Measurements from ENCODE around the gene ASB13. TPM values are rescaled to one million over a fixed set of nuclear protein-coding genes. Genes with fewer than 3 reads are reported as not detected.
A peak's percentile ranks its signal among the peaks of the same experiment; 100 is the strongest.

ASB13 gene
- total and polyA plus RNA-seq, 2 of the 13 experiments (the other 11 are each of a cell fraction or from before 2014, with no cell fraction given) = 9.3 to 15.4 TPM

DNA sequence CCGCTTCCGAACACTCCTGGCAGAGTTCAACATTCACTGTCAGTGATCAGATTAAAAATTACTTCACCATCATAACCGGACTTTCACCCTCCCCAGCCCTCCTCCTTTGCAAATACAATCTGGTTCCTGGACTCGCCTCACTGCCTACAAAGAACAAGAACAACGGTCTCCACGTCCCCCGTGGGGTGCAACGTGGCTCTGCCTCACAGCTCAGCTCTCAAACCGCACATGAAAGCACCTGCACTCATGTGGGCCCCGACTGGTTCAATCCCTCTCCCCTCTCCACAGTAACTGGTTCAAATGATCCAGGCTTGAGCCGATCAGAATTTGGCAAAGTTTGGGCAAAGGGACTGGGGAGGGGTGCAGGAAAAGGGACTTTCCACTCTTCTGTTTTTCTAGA, 21.0 kb downstream of the ASB13 start:
- in situ Hi-C loops (cut with HindIII; ENCODE audit: extremely low pct_ligation_motif_present, low pct_unique_long_range_greater_than_20kb) = no loop called here
- H3K27ac ChIP-seq (ENCODE audit: extremely low read length, insufficient read depth, low read length) = no peak overlapping the region

More for the DNA sequence above, 21.0 kb downstream of the ASB13 start:
- no peaks in the 10 kb centered on the region for H3K27me3 ChIP-seq (ENCODE audit: control insufficient read depth in 1 of 2, insufficient read depth in 2 of 2, low read length in 2 of 2)
- CTCF ChIA-PET (ENCODE audit: low intra/inter-chr PET ratio, low total read pairs) = no interaction called here
- H3K79me2 ChIP-seq (ENCODE audit: insufficient read depth, low read length) = no peaks in the 10 kb centered on the region
- H3K4me2 ChIP-seq (ENCODE audit: low read depth, low read length) = no peak overlapping the region
- DNase-seq (ENCODE audit: low spot score) (no peak), ATAC-seq (peak; percentile 65), FAIRE-seq (no peak)
- POLR2A ChIA-PET = no interaction called here
- no peaks in the 10 kb centered on the region for H4K20me1 ChIP-seq (ENCODE audit: insufficient read depth, low read length)
- TF ChIP-seq NR3C1 (CRISPR knock-in tag; IDR thresholded peaks at IDR 0.05) (no peak), SALL1 (CRISPR knock-in tag; IDR thresholded peaks at IDR 0.05) (peak; percentile 55; the same call in 1 of the 2 replicates), MYNN (CRISPR knock-in tag; IDR thresholded peaks at IDR 0.05; ENCODE audit: low read depth) (no peak), ZNF33B (CRISPR knock-in tag; IDR thresholded peaks at IDR 0.05) (no peak), ZNF660 (CRISPR knock-in tag; IDR thresholded peaks at IDR 0.05; ENCODE audit: borderline replicate concordance, low read depth) (no peak)
- TF ChIP-seq, protein P1, sequence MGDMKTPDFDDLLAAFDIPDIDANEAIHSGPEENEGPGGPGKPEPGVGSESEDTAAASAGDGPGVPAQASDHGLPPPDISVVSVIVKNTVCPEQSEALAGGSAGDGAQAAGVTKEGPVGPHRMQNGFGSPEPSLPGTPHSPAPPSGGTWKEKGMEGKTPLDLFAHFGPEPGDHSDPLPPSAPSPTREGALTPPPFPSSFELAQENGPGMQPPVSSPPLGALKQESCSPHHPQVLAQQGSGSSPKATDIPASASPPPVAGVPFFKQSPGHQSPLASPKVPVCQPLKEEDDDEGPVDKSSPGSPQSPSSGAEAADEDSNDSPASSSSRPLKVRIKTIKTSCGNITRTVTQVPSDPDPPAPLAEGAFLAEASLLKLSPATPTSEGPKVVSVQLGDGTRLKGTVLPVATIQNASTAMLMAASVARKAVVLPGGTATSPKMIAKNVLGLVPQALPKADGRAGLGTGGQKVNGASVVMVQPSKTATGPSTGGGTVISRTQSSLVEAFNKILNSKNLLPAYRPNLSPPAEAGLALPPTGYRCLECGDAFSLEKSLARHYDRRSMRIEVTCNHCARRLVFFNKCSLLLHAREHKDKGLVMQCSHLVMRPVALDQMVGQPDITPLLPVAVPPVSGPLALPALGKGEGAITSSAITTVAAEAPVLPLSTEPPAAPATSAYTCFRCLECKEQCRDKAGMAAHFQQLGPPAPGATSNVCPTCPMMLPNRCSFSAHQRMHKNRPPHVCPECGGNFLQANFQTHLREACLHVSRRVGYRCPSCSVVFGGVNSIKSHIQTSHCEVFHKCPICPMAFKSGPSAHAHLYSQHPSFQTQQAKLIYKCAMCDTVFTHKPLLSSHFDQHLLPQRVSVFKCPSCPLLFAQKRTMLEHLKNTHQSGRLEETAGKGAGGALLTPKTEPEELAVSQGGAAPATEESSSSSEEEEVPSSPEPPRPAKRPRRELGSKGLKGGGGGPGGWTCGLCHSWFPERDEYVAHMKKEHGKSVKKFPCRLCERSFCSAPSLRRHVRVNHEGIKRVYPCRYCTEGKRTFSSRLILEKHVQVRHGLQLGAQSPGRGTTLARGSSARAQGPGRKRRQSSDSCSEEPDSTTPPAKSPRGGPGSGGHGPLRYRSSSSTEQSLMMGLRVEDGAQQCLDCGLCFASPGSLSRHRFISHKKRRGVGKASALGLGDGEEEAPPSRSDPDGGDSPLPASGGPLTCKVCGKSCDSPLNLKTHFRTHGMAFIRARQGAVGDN (CRISPR knock-in tag; IDR thresholded peaks at IDR 0.05) = peak; percentile 3; the same call in 1 of the 2 replicates
- TF ChIP-seq, protein P2, sequence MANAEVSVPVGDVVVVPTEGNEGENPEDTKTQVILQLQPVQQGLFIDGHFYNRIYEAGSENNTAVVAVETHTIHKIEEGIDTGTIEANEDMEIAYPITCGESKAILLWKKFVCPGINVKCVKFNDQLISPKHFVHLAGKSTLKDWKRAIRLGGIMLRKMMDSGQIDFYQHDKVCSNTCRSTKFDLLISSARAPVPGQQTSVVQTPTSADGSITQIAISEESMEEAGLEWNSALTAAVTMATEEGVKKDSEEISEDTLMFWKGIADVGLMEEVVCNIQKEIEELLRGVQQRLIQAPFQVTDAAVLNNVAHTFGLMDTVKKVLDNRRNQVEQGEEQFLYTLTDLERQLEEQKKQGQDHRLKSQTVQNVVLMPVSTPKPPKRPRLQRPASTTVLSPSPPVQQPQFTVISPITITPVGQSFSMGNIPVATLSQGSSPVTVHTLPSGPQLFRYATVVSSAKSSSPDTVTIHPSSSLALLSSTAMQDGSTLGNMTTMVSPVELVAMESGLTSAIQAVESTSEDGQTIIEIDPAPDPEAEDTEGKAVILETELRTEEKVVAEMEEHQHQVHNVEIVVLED (CRISPR knock-in tag; IDR thresholded peaks at IDR 0.05; ENCODE audit: borderline replicate concordance) = no peak
- H3K4me1 ChIP-seq (ENCODE audit: insufficient read depth, low read length) = peaks cover 17% of the 10 kb centered on the region
- 75% methylated on average over 11 of the region's 11 CpGs for WGBS (ENCODE audit: low lambda C conversion rate)
- H2AFZ ChIP-seq (ENCODE audit: low read length) = no peak overlapping the region
- no peaks in the 10 kb centered on the region for H3K9me3 ChIP-seq (ENCODE audit: low read length)
- intact Hi-C loops (cut with micrococcal nuclease; ENCODE audit: unreplicated experiment) = no loop called here
- BruUV-seq (replicated peaks) = no TSS peak
- peaks cover 3 to 20% of the 10 kb centered on the region in 2 experiments; a peak in 4 of 5 replicates for H3K36me3 ChIP-seq (replicated peaks in 1 of 2; ENCODE audit: control insufficient read depth in 1 of 2, insufficient read depth in 2 of 2, low read length in 2 of 2)
- no peak overlapping the region for H3K4me3 ChIP-seq (replicated peaks in 1 of 3; ENCODE audit: insufficient read depth in 1 of 3, low read depth in 2 of 3, low read length in 3 of 3)
- H3K9ac ChIP-seq (ENCODE audit: insufficient read depth, low read depth, low read length) = no peak overlapping the region
